Pancreas (tissue), 10 donors: ENCODE results near the gene ARL2BP. TPM values are rescaled to one million over a fixed set of nuclear protein-coding genes. Genes with fewer than 3 reads are reported as not detected.

Source experiments
- ATAC-seq, 4 donors: fragments of 200-7000 bp; cut with Tn5 transposase; one replicate each; pipeline versions ENCODE4 v1.8.0 to v1.9.1; 2020; ENCODE audit warnings: mild to moderate bottlenecking in 4 of 4, moderate library complexity in 4 of 4
- DNase-seq, 6 donors: peaks; one replicate each; pipeline ENCODE4 v3.0.0-alpha.2; 2020
- FAIRE-seq: peaks from 2 replicates; lab custom pipeline; 2012; peaks lifted over from hg19 to GRCh38; lab: Jason Lieb, UNC
- H3K27ac ChIP-seq, 4 donors: fragments of 200-600 bp; sonication (generic); 1 replicate in 3 of 4; 2 replicates in 1 of 4; pipeline versions ENCODE4 v1.5.0 to v1.8.0; 2020
- H3K27me3 ChIP-seq, 4 donors: fragments of 200-600 bp; one replicate each; pipeline ENCODE4 v1.8.0; 2021
- H3K36me3 ChIP-seq, 3 donors: fragments of 200-600 bp; sonication (generic) in 1 of 3; one replicate each; pipeline versions ENCODE4 v1.5.0 to v1.8.0; 2020 to 2021
- H3K4me1 ChIP-seq, 3 donors: fragments of 200-600 bp; one replicate each; pipeline ENCODE4 v1.8.0; 2021
- H3K4me3 ChIP-seq, 4 donors: fragments of 200-600 bp; sonication (generic) in 2 of 4; one replicate each; pipeline versions ENCODE4 v1.5.0 to v1.8.0; 2020 to 2021
- H3K9me3 ChIP-seq, 4 donors: fragments of 200-600 bp; one replicate each; pipeline ENCODE4 v1.8.0; 2021
- CTCF ChIP-seq, 4 donors: fragments of 200-600 bp; sonication (generic) in 3 of 4; IDR thresholded peaks; one replicate each; pipeline versions ENCODE4 v1.5.0 to v1.8.0; 2021; ENCODE audit warnings: antibody characterized with exemption in 4 of 4
- WGBS, 2 donors: extraction: QIAGEN DNeasy Blood & Tissue Kit; methylation state at CpG; one replicate each; pipeline ENCODE4 v1.1.7; 2013; 5-methylcytosine and 5-hydroxymethylcytosine counted together
- intact Hi-C, 3 donors: fragments of 100-400 bp; cut with DNase I; formaldehyde crosslinking; loops; one replicate each; pipeline versions ENCODE4 v1.11.1 to v1.14.2; 2022
- polyA plus RNA-seq, 2 donors: library from polyadenylated mRNA; stranded (reverse); fragments of 200-250 nt; gene quantifications; one replicate each; pipeline ENCODE4 v1.2.3, GENCODE V29; 2013
- total RNA-seq, 6 donors: library from RNA; stranded (reverse); fragmentation: NEBNext Ultra II Directional in 4 of 6; extraction: Animal tissue kit (Norgen Biotek cat#: 25700) in 4 of 6; gene quantifications; one replicate each; pipeline versions ENCODE4 v1.2.1 to v1.2.4, GENCODE V29; 2021 to 2023
- donor health status: healthy with polysubstance abuse.
- donor health status: DM: no; HTN: no; CAD: no; lungs with moderate emphysema.
- donor health status: DM: no; HTN: no; CAD: no.
- donor health status: control.
- donor health status: control.
- donor health status: Bipolar disorder and iron deficiency.
- donor health status: DM: yes; HTN: yes; CAD: no.
- donor health status: DM: no; HTN: no; CAD: no.
- donor health status: DM: no; HTN: no; CAD: no.
- donor health status: DM: yes; HTN: yes; CAD: no.

The ARL2BP gene
- total and polyA plus RNA-seq, 8 donors, result 10.8 to 22.5 (median 14.7) TPM

- FAIRE-seq, result no peak
- peak overlapping the region; percentile 64 to 82 (median 72) for H3K4me3 ChIP-seq
- H3K27me3 ChIP-seq, result no peaks in the 10 kb centered on the region
- H3K4me1 ChIP-seq, result peaks cover 7 to 21% (median 20%) of the 10 kb centered on the region in 3 donors
- no peaks in the 10 kb centered on the region for H3K36me3 ChIP-seq
- intact Hi-C loops, result no loop called here
- H3K27ac ChIP-seq, result peak overlapping the region; percentile 54 to 75 (median 64)
- 14 to 20% methylated on average over 24 of the region's 24 CpGs for WGBS, 2 donors
- H3K9me3 ChIP-seq, result no peaks in the 10 kb centered on the region
- peak; percentile 37 to 77 (median 60) for DNase-seq
- peak; percentile 41 to 65 (median 54) for ATAC-seq
- no peak for TF ChIP-seq CTCF (IDR thresholded peaks at IDR 0.05)
These were observed 38.3 kb downstream of the ARL2BP start for GRCh38 chr16:57283214-57283958.

GRCh38 chr16:57283959-57284208, 38.8 kb downstream of the ARL2BP start:
- ATAC-seq (peak in 1 of 4 donors; percentile 20), FAIRE-seq (no peak), DNase-seq (no peak)
- Histone ChIP-seq H3K9me3 (no peaks in the 10 kb centered on the region), H3K36me3 (no peaks in the 10 kb centered on the region), H3K27ac (peak overlapping the region; percentile 54 to 75 (median 64)), H3K4me3 (peak overlapping the region; percentile 64 to 82 (median 72)), H3K4me1 (peaks cover 7 to 21% (median 20%) of the 10 kb centered on the region in 3 donors), H3K27me3 (no peaks in the 10 kb centered on the region)
- no peak for TF ChIP-seq CTCF (IDR thresholded peaks at IDR 0.05)
- WGBS, 2 donors, result 3% methylated on average over 13 to 14 of the region's 14 CpGs
- intact Hi-C loops, result no loop called here

DNA sequence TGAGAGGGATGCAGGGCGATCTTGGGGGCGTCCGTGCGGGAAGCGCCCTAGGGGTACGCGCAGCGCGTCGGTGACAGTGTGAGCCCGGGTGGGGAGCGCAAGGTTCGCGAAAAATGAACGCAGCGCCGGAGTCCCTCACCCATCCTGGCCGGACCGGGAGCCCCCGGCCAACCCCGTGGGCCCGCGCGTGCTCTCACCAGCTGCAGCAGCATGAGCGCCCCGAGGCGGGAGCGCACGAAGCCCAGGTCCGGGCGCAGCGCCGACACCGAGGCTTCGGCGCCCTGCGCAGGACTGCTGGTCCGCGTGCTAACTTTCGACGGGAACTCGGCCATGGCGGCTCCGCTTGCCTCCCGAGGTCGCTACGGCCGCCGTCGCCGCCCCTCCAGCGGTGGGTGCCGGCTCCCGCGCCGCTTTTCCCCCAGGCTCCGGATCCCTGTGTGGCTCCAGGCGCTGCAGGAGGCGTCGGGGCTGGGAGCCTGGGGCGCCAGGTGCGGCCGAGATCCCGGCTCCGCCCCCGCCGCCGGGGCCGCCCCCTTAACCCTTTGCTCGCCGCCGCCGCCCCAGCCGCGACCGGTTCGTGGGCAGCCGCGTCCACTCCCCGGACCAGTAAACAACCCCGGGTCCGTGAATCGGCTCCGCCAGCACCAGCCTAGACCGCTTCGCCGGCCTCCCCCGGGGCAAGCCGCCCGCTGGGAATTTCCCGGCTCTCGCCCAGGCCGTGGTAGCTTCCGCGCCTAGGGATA, 39.3 kb downstream of the ARL2BP start, which contains the start of gene PLLP:
TSS of gene PLLP (minus strand) at position 464 of the 743 bp plus-strand sequence. CDS start at position 332, 132 bp downstream.
- Histone ChIP-seq H3K9me3 (no peaks in the 10 kb centered on the region), H3K27me3 (no peaks in the 10 kb centered on the region), H3K36me3 (no peaks in the 10 kb centered on the region), H3K4me3 (peak within 1 kb of the TSS; percentile 64 to 82 (median 72)), H3K27ac (peak within 1 kb of the TSS; percentile 54 to 75 (median 64)), H3K4me1 (peaks cover 7 to 21% (median 18%) of the 10 kb centered on the region in 3 donors)
- 0 to 1% methylated on average over 73 to 95 of the region's 95 CpGs for WGBS, 2 donors
- TF ChIP-seq CTCF (IDR thresholded peaks at IDR 0.05), result no peak
- FAIRE-seq, result no peak
- intact Hi-C loops, result no loop called here
- peak; percentile 79 to 88 (median 85) for ATAC-seq
- DNase-seq, result peak; percentile 47 to 86 (median 72)

GRCh38 chr16:57284952-57285363, 39.9 kb downstream of the ARL2BP start:
- 12 to 17% methylated on average over 22 of the region's 22 CpGs for WGBS, 2 donors
- Histone ChIP-seq H3K4me3 (peak overlapping the region; percentile 64 to 82 (median 72)), H3K9me3 (no peaks in the 10 kb centered on the region), H3K4me1 (peaks cover 7 to 21% (median 13%) of the 10 kb centered on the region in 3 donors), H3K27me3 (no peaks in the 10 kb centered on the region), H3K27ac (peak overlapping the region in 2 of 4 donors; percentile 69 to 75), H3K36me3 (no peaks in the 10 kb centered on the region)
- ATAC-seq (no peak), DNase-seq (no peak), FAIRE-seq (no peak)
- TF ChIP-seq CTCF (IDR thresholded peaks at IDR 0.05), result no peak
- intact Hi-C loops, result no loop called here
